DOHH2 (cell line): ENCODE results near the gene ZNF346.

Source experiments
- H3F3A ChIP-seq: fragments of 200-600 bp; sonication (generic), shearing (Covaris generic); 2 replicates; pipeline ENCODE4 v1.6.0; 2016; ENCODE audit warnings: antibody characterized with exemption, mild to moderate bottlenecking; ENCODE audit not compliant: control insufficient read depth, insufficient read depth
- H3K27ac ChIP-seq: fragments of 200-600 bp; sonication (generic); 2 replicates; pipeline ENCODE4 v1.5.1; 2014; ENCODE audit warnings: low read depth, mild to moderate bottlenecking, low read length, moderate library complexity
- H3K27me3 ChIP-seq: fragments of 200-600 bp; sonication (generic); 2 replicates; pipeline ENCODE4 v1.6.1; 2014; ENCODE audit warnings: mild to moderate bottlenecking, low read length, mixed read lengths; ENCODE audit not compliant: control insufficient read depth
- H3K36me3 ChIP-seq: fragments of 200-600 bp; sonication (generic); 2 replicates; pipeline ENCODE4 v1.6.1; 2014; ENCODE audit warnings: mild to moderate bottlenecking, low read length, moderate library complexity, mixed read lengths; ENCODE audit not compliant: control insufficient read depth
- H3K4me1 ChIP-seq: fragments of 200-600 bp; sonication (generic); 2 replicates; pipeline ENCODE4 v1.6.1; 2014; ENCODE audit warnings: mild to moderate bottlenecking, low read length, mixed read lengths; ENCODE audit not compliant: control insufficient read depth
- H3K4me2 ChIP-seq: fragments of 200-600 bp; sonication (generic); 2 replicates; pipeline ENCODE4 v1.6.0; 2014; ENCODE audit warnings: mild to moderate bottlenecking, low read length, moderate library complexity
- H3K4me3 ChIP-seq: fragments of 200-600 bp; sonication (generic); 2 replicates; pipeline ENCODE4 v1.5.1; 2014; ENCODE audit warnings: mild to moderate bottlenecking, low read length, mixed read lengths
- H3K79me2 ChIP-seq: fragments of 200-600 bp; sonication (generic); 2 replicates; pipeline ENCODE4 v1.6.1; 2014; ENCODE audit warnings: mild to moderate bottlenecking, low read length, mixed read lengths; ENCODE audit not compliant: control insufficient read depth
- H3K9me2 ChIP-seq: fragments of 200-600 bp; sonication (generic); replicated peaks from 2 replicates; pipeline ENCODE4 v1.6.1; 2014; ENCODE audit warnings: mild to moderate bottlenecking, low read length, mixed read lengths; ENCODE audit not compliant: control insufficient read depth
- H3K9me3 ChIP-seq: fragments of 200-600 bp; sonication (generic); 2 replicates; pipeline ENCODE4 v1.6.1; 2014; ENCODE audit warnings: antibody characterized with exemption, low read length, mixed read lengths; ENCODE audit not compliant: control insufficient read depth, insufficient read depth
- H4K20me1 ChIP-seq: fragments of 200-600 bp; sonication (generic); 2 replicates; pipeline ENCODE4 v1.6.0; 2014; ENCODE audit warnings: low read depth, mild to moderate bottlenecking, antibody characterized with exemption, low read length, moderate library complexity; ENCODE audit not compliant: control insufficient read depth, insufficient read depth
- EZH2phosphoT487 ChIP-seq: fragments of 200-600 bp; sonication (generic); IDR thresholded peaks from 2 replicates; pipeline ENCODE4 v1.6.1; 2017; ENCODE audit warnings: borderline replicate concordance, mild to moderate bottlenecking, antibody characterized with exemption, low read length, moderate library complexity, mixed read lengths
- TF ChIP-seq, protein P1 (sequence below): fragments of 200-600 bp; sonication (generic); IDR thresholded peaks from one replicate; pipeline ENCODE4 v1.5.1; 2014; ENCODE audit warnings: antibody characterized with exemption, mild to moderate bottlenecking, low read depth, low read length; ENCODE audit not compliant: poor library complexity, severe bottlenecking

The ZNF346 gene

DNA sequence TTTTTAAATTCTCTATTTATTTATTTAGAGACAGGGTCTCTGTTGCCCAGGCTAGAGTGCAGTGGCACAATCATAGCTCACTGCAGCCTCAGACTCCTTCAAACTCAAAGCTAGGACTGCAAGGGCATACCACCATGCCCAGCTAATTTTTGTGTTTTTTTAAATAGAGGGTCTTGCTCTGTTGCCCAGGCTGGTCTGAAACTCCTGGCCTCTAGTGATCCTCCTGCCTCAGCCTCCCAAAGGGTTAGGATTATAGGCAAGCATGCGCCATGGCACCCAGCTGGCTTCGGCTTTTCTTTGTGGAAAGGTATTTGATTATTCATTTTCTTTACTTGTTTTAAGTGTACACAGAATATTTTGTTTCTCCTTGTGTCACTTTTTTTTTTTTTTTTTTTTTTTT, 5.2 kb downstream of the ZNF346 start:
- Histone ChIP-seq H3K4me1 (peaks cover 19% of the 10 kb centered on the region), H3K4me3 (no peak overlapping the region), H4K20me1 (no peaks in the 10 kb centered on the region), H3F3A (no peaks in the 10 kb centered on the region), H3K36me3 (peaks cover 50% of the 10 kb centered on the region), H3K9me2 (no peaks in the 10 kb centered on the region), H3K9me3 (no peaks in the 10 kb centered on the region), H3K27me3 (no peaks in the 10 kb centered on the region), H3K27ac (no peak overlapping the region), H3K4me2 (no peak overlapping the region), H3K79me2 (peaks cover 90% of the 10 kb centered on the region)
- TF ChIP-seq, protein P1, sequence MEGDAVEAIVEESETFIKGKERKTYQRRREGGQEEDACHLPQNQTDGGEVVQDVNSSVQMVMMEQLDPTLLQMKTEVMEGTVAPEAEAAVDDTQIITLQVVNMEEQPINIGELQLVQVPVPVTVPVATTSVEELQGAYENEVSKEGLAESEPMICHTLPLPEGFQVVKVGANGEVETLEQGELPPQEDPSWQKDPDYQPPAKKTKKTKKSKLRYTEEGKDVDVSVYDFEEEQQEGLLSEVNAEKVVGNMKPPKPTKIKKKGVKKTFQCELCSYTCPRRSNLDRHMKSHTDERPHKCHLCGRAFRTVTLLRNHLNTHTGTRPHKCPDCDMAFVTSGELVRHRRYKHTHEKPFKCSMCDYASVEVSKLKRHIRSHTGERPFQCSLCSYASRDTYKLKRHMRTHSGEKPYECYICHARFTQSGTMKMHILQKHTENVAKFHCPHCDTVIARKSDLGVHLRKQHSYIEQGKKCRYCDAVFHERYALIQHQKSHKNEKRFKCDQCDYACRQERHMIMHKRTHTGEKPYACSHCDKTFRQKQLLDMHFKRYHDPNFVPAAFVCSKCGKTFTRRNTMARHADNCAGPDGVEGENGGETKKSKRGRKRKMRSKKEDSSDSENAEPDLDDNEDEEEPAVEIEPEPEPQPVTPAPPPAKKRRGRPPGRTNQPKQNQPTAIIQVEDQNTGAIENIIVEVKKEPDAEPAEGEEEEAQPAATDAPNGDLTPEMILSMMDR, result no peak

DNA sequence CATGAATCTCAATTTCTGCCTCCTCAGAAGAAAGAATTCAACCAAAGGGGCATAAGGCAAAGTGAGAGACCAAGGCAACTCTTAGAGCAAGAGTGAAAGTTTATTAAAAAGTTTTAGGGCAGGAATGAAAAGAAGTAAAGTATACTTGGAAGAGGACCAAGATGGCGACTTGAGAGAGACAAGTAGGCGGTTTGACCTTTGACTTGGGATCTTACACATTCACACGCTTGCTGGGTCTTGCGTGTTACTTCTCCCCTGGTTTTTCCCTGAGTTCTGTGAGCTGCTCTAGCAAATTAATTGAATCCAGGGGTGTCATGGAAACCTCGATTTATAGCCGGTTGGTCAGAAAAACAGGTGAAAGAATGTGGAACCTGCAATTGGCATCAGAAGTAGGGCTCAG, 7.0 kb downstream of the ZNF346 start:
- H3K4me3 ChIP-seq, result no peak overlapping the region
- peaks cover 42% of the 10 kb centered on the region for H3K36me3 ChIP-seq
- H4K20me1 ChIP-seq, result no peaks in the 10 kb centered on the region
- no peaks in the 10 kb centered on the region for H3K9me2 ChIP-seq
- H3K9me3 ChIP-seq, result no peaks in the 10 kb centered on the region
- H3K4me2 ChIP-seq, result no peak overlapping the region
- TF ChIP-seq, protein P1, result no peak
- no peak for TF ChIP-seq EZH2phosphoT487
- no peaks in the 10 kb centered on the region for H3K27me3 ChIP-seq
- H3K4me1 ChIP-seq, result peaks cover 10% of the 10 kb centered on the region
- no peaks in the 10 kb centered on the region for H3F3A ChIP-seq
- H3K27ac ChIP-seq, result no peak overlapping the region
- peaks cover 92% of the 10 kb centered on the region for H3K79me2 ChIP-seq

DNA sequence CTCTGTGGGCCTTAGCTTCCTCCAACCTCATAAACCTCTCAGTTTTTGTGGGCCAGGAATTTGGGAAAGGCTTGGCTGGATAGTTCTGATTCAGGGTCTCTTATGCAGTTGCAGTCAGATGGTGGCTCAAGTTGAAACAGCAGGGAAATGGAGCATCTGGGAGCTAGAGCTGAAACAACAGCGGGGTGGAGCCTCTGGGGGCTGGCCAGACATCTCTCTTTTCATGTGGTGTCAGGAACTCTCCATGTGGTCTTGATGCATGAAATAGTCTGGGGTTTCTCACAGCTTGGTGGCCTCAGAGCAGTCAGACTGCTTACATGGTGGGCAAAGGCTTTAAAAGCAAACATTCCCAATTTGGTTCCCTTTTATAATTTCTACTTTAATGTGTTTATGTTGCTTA, 13.5 kb downstream of the ZNF346 start:
- Histone ChIP-seq H3K79me2 (peaks cover 83% of the 10 kb centered on the region), H3F3A (no peaks in the 10 kb centered on the region), H3K9me3 (no peaks in the 10 kb centered on the region), H3K4me1 (no peaks in the 10 kb centered on the region), H3K27me3 (no peaks in the 10 kb centered on the region), H3K36me3 (peaks cover 40% of the 10 kb centered on the region), H3K27ac (no peak overlapping the region), H4K20me1 (peaks cover 2% of the 10 kb centered on the region; the same call in 1 of the 2 replicates), H3K9me2 (no peaks in the 10 kb centered on the region), H3K4me3 (no peak overlapping the region), H3K4me2 (no peak overlapping the region)
- TF ChIP-seq, protein P1, result no peak
- TF ChIP-seq EZH2phosphoT487, result no peak

DNA sequence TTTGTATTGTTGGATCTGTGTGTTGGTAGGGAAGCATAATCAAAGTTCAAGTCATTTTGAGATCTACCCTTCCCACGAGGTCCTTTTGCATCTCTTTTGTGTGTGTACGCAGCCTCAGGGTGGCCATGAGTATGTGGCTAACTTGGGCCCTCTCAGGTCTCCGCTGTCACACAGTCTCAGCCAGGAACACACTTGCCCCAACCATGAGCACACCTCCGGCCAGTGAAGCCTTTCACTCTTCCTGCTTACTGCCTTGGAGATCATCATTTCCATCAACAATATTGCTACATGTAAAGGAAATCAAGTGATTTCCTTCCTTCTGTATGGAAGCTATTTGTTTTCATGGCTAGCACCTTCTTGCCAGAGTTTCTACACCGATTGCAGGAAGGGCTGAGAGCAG, 13.9 kb downstream of the ZNF346 start:
- no peaks in the 10 kb centered on the region for H3K27me3 ChIP-seq
- no peak for TF ChIP-seq EZH2phosphoT487
- TF ChIP-seq, protein P1, result no peak
- peaks cover 82% of the 10 kb centered on the region for H3K79me2 ChIP-seq
- peaks cover 41% of the 10 kb centered on the region for H3K36me3 ChIP-seq
- H3F3A ChIP-seq, result no peaks in the 10 kb centered on the region
- H3K4me1 ChIP-seq, result no peaks in the 10 kb centered on the region
- peaks cover 2% of the 10 kb centered on the region; the same call in 1 of the 2 replicates for H4K20me1 ChIP-seq
- no peak overlapping the region for H3K4me3 ChIP-seq
- H3K4me2 ChIP-seq, result no peak overlapping the region
- H3K9me2 ChIP-seq, result no peaks in the 10 kb centered on the region
- H3K27ac ChIP-seq, result no peak overlapping the region
- no peaks in the 10 kb centered on the region for H3K9me3 ChIP-seq
